Endothelial cell of umbilical vein (primary cell): ENCODE data around the gene FKBP8. TPM values are rescaled to one million over a fixed set of nuclear protein-coding genes. Genes with fewer than 3 reads are reported as not detected.
A peak's percentile ranks its signal among the peaks of the same experiment; 100 is the strongest.

ENCODE experiments used
- BruUV-seq: library from RNA; stranded (reverse); fragments of 400-500 nt; replicated peaks from 2 replicates; lab custom pipeline; 2021; lab: Mats Ljungman, UMichigan
- CTCF ChIA-PET: fragments of 300-600, 350-600 bp; sonication (Branson Sonifier 250); formaldehyde crosslinking; loops from one replicate; lab custom pipeline; 2021; ENCODE audit warnings: antibody characterized with exemption, inconsistent platforms; lab: Charles Lee
- POLR2A ChIA-PET: fragments of 300-600, 350-600 bp; sonication (Branson Sonifier 250); formaldehyde crosslinking; loops from one replicate; lab custom pipeline; 2021; ENCODE audit warnings: antibody characterized with exemption, inconsistent platforms; lab: Charles Lee
- DNase-seq: peaks from one replicate; pipeline ENCODE4 v3.0.0-alpha.2; 2011; ENCODE audit warnings: low read depth, low spot score
- FAIRE-seq: peaks from 2 replicates; lab custom pipeline; 2011; peaks lifted over from hg19 to GRCh38; lab: Jason Lieb, UNC
- H2AFZ ChIP-seq: 2 replicates; pipeline ENCODE4 v1.6.0; 2012; ENCODE audit warnings: low read depth, low read length, control low read depth, inconsistent platforms
- H3K27ac ChIP-seq: 2 replicates; pipeline ENCODE4 v1.5.1; 2011; ENCODE audit warnings: low read depth, mild to moderate bottlenecking, control low read depth, low read length, moderate library complexity; ENCODE audit not compliant: insufficient read depth
- H3K27me3 ChIP-seq, 2 experiments: 2 replicates each; pipeline versions ENCODE4 v1.6.0 to v1.6.1; 2011; ENCODE audit warnings: low read length in 2 of 2, mixed read lengths in 1 of 2; ENCODE audit not compliant: control insufficient read depth in 2 of 2, insufficient read depth in 2 of 2
- H3K36me3 ChIP-seq, 2 experiments: 2 replicates in 1 of 2; 3 replicates in 1 of 2; pipeline ENCODE4 v1.5.1; 2011; ENCODE audit warnings: low read length in 2 of 2, mild to moderate bottlenecking in 1 of 2, moderate library complexity in 1 of 2; ENCODE audit not compliant: control insufficient read depth in 2 of 2, insufficient read depth in 2 of 2; ENCODE audit errors: extremely low read depth in 1 of 2
- H3K4me1 ChIP-seq: 3 replicates; pipeline ENCODE4 v1.5.1; 2011; ENCODE audit warnings: mild to moderate bottlenecking, low read length; ENCODE audit not compliant: control insufficient read depth, insufficient read depth; ENCODE audit errors: extremely low read depth
- H3K4me2 ChIP-seq: 2 replicates; pipeline ENCODE4 v1.6.1; 2011; ENCODE audit warnings: low read length, control low read depth, mixed read lengths; ENCODE audit not compliant: insufficient read depth
- H3K4me3 ChIP-seq, 3 experiments: fragments of 200-600 bp in 1 of 3; sonication (generic), shearing (Covaris generic) in 1 of 3; replicated peaks in 1 of 3; 2 replicates each; pipeline ENCODE4 v1.5.1; 2011 to 2016; ENCODE audit warnings: control low read depth in 3 of 3, low read length in 3 of 3, mild to moderate bottlenecking in 2 of 3, inconsistent platforms in 1 of 3, low read depth in 1 of 3, moderate library complexity in 1 of 3; ENCODE audit not compliant: insufficient read depth in 1 of 3
- H3K79me2 ChIP-seq: 2 replicates; pipeline ENCODE4 v1.6.0; 2012; ENCODE audit warnings: low read length, inconsistent platforms; ENCODE audit not compliant: control insufficient read depth, insufficient read depth
- H3K9ac ChIP-seq: replicated peaks from 2 replicates; pipeline ENCODE3; 2011; ENCODE audit warnings: low read length, control low read depth; ENCODE audit not compliant: insufficient read depth; ENCODE audit errors: extremely low read depth
- H3K9me1 ChIP-seq: replicated peaks from 3 replicates; pipeline ENCODE4 v1.6.0; 2011; ENCODE audit warnings: mild to moderate bottlenecking, low read length; ENCODE audit not compliant: control insufficient read depth, insufficient read depth; ENCODE audit errors: extremely low read depth
- H3K9me3 ChIP-seq: replicated peaks from 2 replicates; pipeline ENCODE4 v1.5.1; 2012; ENCODE audit warnings: low read length, inconsistent platforms; ENCODE audit not compliant: control insufficient read depth, insufficient read depth
- H4K20me1 ChIP-seq: replicated peaks from 2 replicates; pipeline ENCODE3; 2011; ENCODE audit warnings: mild to moderate bottlenecking, low read length; ENCODE audit not compliant: control insufficient read depth, insufficient read depth; ENCODE audit errors: extremely low read depth
- CTCF ChIP-seq, 2 donors: IDR thresholded peaks; 1 replicate in 1 of 2; 2 replicates in 1 of 2; pipeline ENCODE4 v1.5.1; 2011; ENCODE audit warnings: low read length in 2 of 2, mild to moderate bottlenecking in 2 of 2, moderate library complexity in 2 of 2, control low read depth in 1 of 2, inconsistent platforms in 1 of 2, low read depth in 1 of 2; ENCODE audit not compliant: insufficient read depth in 1 of 2; ENCODE audit errors: extremely low read depth in 1 of 2
- EZH2 ChIP-seq: IDR thresholded peaks from 2 replicates; pipeline ENCODE4 v1.6.1; 2012; ENCODE audit warnings: borderline replicate concordance, low read depth, mild to moderate bottlenecking, moderate library complexity, low read length, inconsistent platforms; ENCODE audit not compliant: severe bottlenecking
- FOS ChIP-seq: IDR thresholded peaks from 2 replicates; pipeline ENCODE4 v1.6.1; 2011; ENCODE audit warnings: mild to moderate bottlenecking, low read length, moderate library complexity, borderline replicate concordance; ENCODE audit not compliant: insufficient read depth
- GATA2 ChIP-seq: IDR thresholded peaks from 2 replicates; pipeline ENCODE4 v1.7.0; 2011; ENCODE audit warnings: low read depth, mild to moderate bottlenecking, moderate library complexity, mixed read lengths, low read length; ENCODE audit not compliant: insufficient read length, insufficient read depth
- JUN ChIP-seq: IDR thresholded peaks from 2 replicates; pipeline ENCODE4 v1.6.1; 2011; ENCODE audit warnings: borderline replicate concordance, low read depth; ENCODE audit not compliant: insufficient read length, insufficient read depth
- MAX ChIP-seq: IDR thresholded peaks from 2 replicates; pipeline ENCODE4 v1.6.1; 2011; ENCODE audit not compliant: insufficient read depth, insufficient read length
- MYC ChIP-seq: IDR thresholded peaks from one replicate; pipeline ENCODE4 v1.6.1; 2011; ENCODE audit warnings: mild to moderate bottlenecking, low read depth, low read length
- POLR2A ChIP-seq: IDR thresholded peaks from 2 replicates; pipeline ENCODE4 v1.6.1; 2012; ENCODE audit warnings: low read depth, mild to moderate bottlenecking, control low read depth, low read length
- POLR2AphosphoS5 ChIP-seq: IDR thresholded peaks from 2 replicates; pipeline ENCODE4 v1.6.1; 2012; ENCODE audit warnings: low read depth, mild to moderate bottlenecking, control low read depth, low read length, moderate library complexity; ENCODE audit not compliant: insufficient read depth
- dilution Hi-C: fragments of 300-500 bp; cut with MboI; formaldehyde crosslinking; loops from one replicate; pipeline ENCODE4 v1.15.0; 2019; ENCODE audit warnings: low sequenced_read_pairs; ENCODE audit not compliant: extremely low pct_ligation_motif_present
- intact Hi-C: fragments of 100-400 bp; cut with micrococcal nuclease; formaldehyde crosslinking; loops from one replicate; pipeline ENCODE4 v1.10.0; 2022
- polyA plus RNA-seq, 4 experiments: library from polyadenylated mRNA; depleted of rRNA in 3 of 4; stranded (reverse) in 3 of 4; unstranded in 1 of 4; fragments of >200 nt; gene quantifications; 2 replicates each; pipeline versions ENCODE4 v1.2.1 to v1.2.3, GENCODE V29; 2011 to 2012; ENCODE audit warnings: missing spikeins in 1 of 4
- total RNA-seq: library from RNA; stranded (reverse); gene quantifications from 2 replicates; pipeline ENCODE4 v1.2.3, GENCODE V29; 2021

FKBP8 gene
- total and polyA plus RNA-seq, 2 donors (not counting 3 experiments of a cell fraction or from before 2014, with no cell fraction given), result 150 to 173 TPM

- Histone ChIP-seq H3K4me2 (peak overlapping the region; percentile 68), H3K9ac (no peak overlapping the region), H3K9me1 (no peaks in the 10 kb centered on the region), H3K9me3 (no peaks in the 10 kb centered on the region), H3K27ac (peak overlapping the region; percentile 6), H4K20me1 (no peaks in the 10 kb centered on the region), H3K4me1 (peaks cover 15% of the 10 kb centered on the region), H3K36me3 (peaks cover 0 to 2% of the 10 kb centered on the region in 2 experiments), H3K4me3 (peak overlapping the region in 2 of 3 experiments; percentile 65 to 78), H3K79me2 (no peaks in the 10 kb centered on the region), H3K27me3 (no peaks in the 10 kb centered on the region), H2AFZ (peak overlapping the region; percentile 92)
- no TSS peak for BruUV-seq
- dilution Hi-C loops, result no loop called here
- intact Hi-C loops, result loop anchor here (1.0 kb wide), 2 partner anchors 17 to 62 kb away; partner anchors contain the start of gene UBA52
- DNase-seq, result no peak
- peak; percentile 82 for FAIRE-seq
- TF ChIP-seq FOS (no peak), EZH2 (no peak), GATA2 (no peak), MYC (no peak), POLR2A (no peak), POLR2AphosphoS5 (no peak), MAX (no peak), CTCF (IDR thresholded peaks at IDR 0.05; ENCODE audit: extremely low read depth in 1 of 2, insufficient read depth in 1 of 2, low read depth in 1 of 2, low read length in 2 of 2) (no peak), JUN (no peak)
- ChIA-PET POLR2A (no interaction called here), CTCF (interaction anchor here (0.8 to 3.4 kb wide), 15 partner anchors 9 to 352 kb away, joined by 3 to 24 read pairs (median 10); partner anchors contain the start of genes COPE, DDX49 and UBA52)
Measured at GRCh38 chr19:18587962-18588610, 44.7 kb upstream of the FKBP8 start.
